Retinal pigment epithelial cell (primary cell): ENCODE results near the gene KXD1.

Experiments used
- DNase-seq: peaks from one replicate; pipeline ENCODE4 v3.0.0-alpha.2; 2010; ENCODE audit warnings: low read depth
- H3K4me3 ChIP-seq: 2 replicates; pipeline ENCODE4 v1.5.1; 2011; ENCODE audit warnings: mild to moderate bottlenecking, low read length, control low read depth, moderate library complexity
- TF ChIP-seq, protein P1 (sequence below): conservative IDR thresholded peaks from 2 replicates; pipeline ENCODE4 v1.5.1; 2011; ENCODE audit warnings: low read depth, low read length, control low read depth, inconsistent platforms

KXD1 gene

DNA sequence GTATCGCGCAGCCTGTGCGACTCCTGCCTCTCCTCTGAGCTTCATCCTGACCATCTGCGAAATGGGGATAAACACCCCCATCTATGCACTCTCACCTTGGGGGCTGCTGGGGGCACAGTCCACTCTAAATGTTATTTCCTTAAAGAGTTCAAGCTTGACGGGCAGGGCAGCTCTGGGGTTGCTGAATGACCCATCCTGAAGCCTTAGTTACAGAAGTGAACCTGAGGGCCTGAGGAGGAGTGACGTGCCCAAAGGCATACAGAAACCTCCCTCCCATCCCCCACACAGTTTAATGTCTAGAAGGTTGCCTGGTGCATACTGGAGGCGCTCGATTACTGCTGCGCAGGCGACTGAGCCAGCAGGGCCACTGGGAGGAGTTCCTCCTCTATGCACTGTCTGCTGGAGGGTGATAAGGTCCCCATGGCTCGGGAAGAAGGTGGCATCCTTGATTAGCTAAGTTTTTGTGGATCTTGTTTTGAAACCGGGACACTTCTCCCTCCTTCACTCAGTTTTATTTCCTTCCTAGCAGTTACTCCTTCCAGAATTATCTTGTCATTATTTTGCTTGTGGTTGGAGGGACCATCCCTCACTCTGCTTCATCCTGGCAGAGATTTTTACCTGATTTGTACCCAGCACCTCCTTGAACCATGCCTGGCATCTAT is 13.7 kb upstream of the KXD1 start:
- DNase-seq: no peak
- TF ChIP-seq, protein P1, sequence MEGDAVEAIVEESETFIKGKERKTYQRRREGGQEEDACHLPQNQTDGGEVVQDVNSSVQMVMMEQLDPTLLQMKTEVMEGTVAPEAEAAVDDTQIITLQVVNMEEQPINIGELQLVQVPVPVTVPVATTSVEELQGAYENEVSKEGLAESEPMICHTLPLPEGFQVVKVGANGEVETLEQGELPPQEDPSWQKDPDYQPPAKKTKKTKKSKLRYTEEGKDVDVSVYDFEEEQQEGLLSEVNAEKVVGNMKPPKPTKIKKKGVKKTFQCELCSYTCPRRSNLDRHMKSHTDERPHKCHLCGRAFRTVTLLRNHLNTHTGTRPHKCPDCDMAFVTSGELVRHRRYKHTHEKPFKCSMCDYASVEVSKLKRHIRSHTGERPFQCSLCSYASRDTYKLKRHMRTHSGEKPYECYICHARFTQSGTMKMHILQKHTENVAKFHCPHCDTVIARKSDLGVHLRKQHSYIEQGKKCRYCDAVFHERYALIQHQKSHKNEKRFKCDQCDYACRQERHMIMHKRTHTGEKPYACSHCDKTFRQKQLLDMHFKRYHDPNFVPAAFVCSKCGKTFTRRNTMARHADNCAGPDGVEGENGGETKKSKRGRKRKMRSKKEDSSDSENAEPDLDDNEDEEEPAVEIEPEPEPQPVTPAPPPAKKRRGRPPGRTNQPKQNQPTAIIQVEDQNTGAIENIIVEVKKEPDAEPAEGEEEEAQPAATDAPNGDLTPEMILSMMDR: no peak
- peak overlapping the region; percentile 46 for H3K4me3 ChIP-seq

DNA sequence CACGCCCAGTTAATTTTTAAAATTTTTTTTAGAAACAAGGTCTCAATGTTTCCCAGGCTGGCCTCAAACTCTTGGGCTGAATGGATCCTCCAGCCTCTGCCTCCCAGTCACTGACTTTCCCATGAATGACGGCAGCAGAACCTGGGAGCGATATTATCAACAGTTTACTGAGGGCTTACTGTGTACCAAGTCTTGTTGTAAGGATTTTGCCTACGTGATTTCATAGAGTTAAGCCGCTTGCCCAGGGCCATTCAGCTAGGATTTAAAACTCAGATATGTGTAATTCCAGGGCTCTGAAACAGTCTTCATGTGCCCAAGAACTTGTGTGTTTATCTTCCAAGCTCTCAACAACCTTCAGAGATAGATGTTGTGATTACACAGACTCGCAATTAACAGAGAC is 6.0 kb upstream of the KXD1 start:
- no peak overlapping the region for H3K4me3 ChIP-seq
- DNase-seq: peak; percentile 67
- TF ChIP-seq, protein P1: no peak

DNA sequence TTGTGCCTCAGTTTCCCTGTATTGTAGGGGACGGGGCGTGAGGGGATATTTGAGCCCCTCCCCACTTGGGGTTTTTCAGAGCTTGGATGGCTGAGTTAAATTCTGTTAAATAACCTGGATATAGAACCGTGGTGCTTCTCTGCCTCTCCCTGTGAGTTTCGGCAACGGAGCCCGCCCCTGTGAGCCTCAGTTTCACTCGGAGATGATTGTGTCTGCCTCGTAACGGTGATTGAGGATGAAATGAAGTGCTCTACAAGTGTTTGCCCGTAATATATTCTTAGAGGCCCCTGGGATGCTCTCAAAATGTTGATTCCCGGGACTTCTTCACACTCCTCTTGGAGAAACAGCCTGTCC is 509 bp downstream of the KXD1 start:
- DNase-seq: no peak
- H3K4me3 ChIP-seq: peak overlapping the region; percentile 91
- TF ChIP-seq, protein P1: no peak

DNA sequence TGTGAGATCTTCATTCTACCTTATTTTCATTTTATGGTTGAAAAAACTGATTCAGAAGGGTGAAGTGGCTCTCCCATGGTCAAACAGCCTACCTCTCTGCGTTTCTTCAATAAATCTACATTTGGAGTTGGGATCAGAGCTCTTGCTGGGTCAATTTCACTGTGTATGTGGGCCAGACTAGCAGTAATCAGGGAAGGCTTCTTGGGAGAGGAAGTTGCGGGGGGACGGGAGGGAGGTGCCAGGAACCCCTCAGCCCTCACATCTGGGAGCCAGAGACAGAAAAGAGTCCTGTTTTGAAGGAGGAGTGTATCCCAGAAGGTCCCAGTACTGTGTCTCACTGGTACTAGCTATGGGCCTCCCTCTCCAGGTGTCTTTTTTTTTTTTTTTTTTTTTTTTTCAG is 934 bp downstream of the KXD1 start:
- TF ChIP-seq, protein P1: no peak
- H3K4me3 ChIP-seq: peak overlapping the region; percentile 91
- DNase-seq: no peak

DNA sequence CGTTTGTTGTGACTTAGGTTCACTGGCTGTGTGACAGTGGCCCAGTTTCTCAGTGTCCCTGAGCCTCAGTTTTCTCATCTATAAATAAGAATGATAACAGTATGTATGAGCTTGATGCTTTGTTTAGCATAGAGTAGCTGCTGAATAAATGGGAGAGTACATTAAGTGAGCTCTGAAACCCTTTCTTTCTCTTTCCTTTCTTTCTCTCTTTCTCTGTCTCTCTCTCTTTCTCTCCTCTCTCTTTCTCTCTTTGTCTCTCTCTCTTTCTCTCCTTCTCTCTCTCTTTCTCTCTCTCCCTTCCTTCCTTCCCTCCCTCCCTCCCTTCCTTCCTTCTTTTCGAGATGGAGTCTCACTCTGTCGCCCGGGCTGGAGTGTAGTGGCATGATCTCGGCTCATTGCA is 2.0 kb downstream of the KXD1 start:
- TF ChIP-seq, protein P1: no peak
- DNase-seq: no peak
- H3K4me3 ChIP-seq: no peak overlapping the region

DNA sequence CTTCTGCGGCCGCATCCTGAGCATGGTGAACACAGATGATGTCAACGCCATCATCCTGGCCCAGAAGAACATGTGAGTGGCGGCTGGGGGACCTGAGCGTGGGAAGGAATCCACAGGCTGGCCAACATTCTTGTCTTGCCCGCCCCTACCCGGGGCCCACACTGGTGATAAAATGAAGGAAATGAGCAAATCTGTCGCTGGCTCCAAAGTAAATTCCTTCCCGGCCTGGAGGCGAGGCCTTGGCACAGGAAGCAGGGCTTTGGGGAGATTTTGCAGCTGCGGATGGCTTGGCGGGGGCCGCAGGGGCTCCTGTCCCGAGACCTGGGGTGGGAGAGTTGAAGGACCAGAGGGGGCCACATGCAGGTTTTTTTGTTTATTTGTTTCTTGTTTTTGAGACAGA is 4.4 kb downstream of the KXD1 start:
- no peak for DNase-seq
- TF ChIP-seq, protein P1: no peak
- no peak overlapping the region for H3K4me3 ChIP-seq

DNA sequence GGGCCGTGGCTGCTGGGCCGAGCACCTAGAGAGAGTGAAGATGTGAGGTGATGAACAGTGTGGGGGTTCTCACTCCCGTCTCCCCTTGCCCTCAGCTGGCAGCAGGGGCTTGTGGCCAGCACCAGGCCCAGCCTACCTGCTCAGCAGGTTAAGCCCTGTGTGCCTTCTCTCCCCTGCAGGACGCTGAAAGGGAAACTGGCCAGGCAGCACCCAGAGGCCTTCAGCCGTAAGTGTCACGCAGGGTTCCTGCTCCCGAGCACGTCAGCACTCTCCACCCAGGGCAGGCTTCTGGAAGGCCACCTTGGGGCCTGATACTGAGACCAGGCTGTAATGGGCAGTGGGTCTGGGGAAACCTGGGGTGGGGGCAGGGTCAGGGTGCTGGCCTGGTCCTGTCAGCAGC is 9.3 kb downstream of the KXD1 start:
- H3K4me3 ChIP-seq: no peak overlapping the region
- TF ChIP-seq, protein P1: no peak
- no peak for DNase-seq
